Measurements from ENCODE around the gene SYNE1.

DNA sequence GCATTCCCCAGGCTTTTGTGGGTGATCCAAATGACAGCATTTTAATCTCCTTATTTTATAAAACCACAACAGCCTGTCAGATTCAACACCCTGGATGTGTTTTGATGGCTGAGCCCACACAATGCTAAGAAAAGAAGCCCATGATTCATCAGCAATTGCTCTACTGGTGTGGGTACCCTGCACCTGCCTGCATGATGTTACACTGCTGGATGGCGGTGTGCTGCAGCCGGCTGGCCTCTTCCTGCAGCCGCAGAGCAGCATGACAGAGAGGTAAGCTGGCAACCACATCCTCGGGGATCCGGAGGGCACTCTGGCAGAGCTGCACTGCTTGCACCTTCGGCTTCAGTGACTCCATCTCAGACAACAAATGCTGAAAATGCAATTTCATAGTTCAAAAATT lies 327.5 kb downstream of the SYNE1 start:
- TF ChIP-seq, protein P1, sequence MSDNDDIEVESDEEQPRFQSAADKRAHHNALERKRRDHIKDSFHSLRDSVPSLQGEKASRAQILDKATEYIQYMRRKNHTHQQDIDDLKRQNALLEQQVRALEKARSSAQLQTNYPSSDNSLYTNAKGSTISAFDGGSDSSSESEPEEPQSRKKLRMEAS (IDR thresholded peaks at IDR 0.05) = no peak
- TF ChIP-seq, protein P2, sequence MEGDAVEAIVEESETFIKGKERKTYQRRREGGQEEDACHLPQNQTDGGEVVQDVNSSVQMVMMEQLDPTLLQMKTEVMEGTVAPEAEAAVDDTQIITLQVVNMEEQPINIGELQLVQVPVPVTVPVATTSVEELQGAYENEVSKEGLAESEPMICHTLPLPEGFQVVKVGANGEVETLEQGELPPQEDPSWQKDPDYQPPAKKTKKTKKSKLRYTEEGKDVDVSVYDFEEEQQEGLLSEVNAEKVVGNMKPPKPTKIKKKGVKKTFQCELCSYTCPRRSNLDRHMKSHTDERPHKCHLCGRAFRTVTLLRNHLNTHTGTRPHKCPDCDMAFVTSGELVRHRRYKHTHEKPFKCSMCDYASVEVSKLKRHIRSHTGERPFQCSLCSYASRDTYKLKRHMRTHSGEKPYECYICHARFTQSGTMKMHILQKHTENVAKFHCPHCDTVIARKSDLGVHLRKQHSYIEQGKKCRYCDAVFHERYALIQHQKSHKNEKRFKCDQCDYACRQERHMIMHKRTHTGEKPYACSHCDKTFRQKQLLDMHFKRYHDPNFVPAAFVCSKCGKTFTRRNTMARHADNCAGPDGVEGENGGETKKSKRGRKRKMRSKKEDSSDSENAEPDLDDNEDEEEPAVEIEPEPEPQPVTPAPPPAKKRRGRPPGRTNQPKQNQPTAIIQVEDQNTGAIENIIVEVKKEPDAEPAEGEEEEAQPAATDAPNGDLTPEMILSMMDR (IDR thresholded peaks at IDR 0.05) = no peak
- no peak for TF ChIP-seq RFX5 (IDR thresholded peaks at IDR 0.05)
- TF ChIP-seq REST (IDR thresholded peaks at IDR 0.05) = no peak
- TF ChIP-seq PHF8 (IDR thresholded peaks at IDR 0.05; ENCODE audit: borderline replicate concordance, low read depth) = no peak
- no peak for TF ChIP-seq POLR2A (IDR thresholded peaks at IDR 0.05; ENCODE audit: low read length)
- TF ChIP-seq EHMT2 (IDR thresholded peaks at IDR 0.05; ENCODE audit: low read depth) = no peak
- no peak for TF ChIP-seq CEBPB (IDR thresholded peaks at IDR 0.05)
- TF ChIP-seq FOSL2 (IDR thresholded peaks at IDR 0.05) = no peak
- TF ChIP-seq FOSL2 (CRISPR knock-in tag; IDR thresholded peaks at IDR 0.05) = no peak
- TF ChIP-seq ESRRA (IDR thresholded peaks at IDR 0.05; ENCODE audit: borderline replicate concordance, low read length) = no peak
- no peak for TF ChIP-seq JUNB (IDR thresholded peaks at IDR 0.05)
- TF ChIP-seq NR3C1 (IDR thresholded peaks at IDR 0.05) = no peak

Data from A549 (cell line).